ENCODE measurements around the gene SYT13.

The SYT13 gene

DNA sequence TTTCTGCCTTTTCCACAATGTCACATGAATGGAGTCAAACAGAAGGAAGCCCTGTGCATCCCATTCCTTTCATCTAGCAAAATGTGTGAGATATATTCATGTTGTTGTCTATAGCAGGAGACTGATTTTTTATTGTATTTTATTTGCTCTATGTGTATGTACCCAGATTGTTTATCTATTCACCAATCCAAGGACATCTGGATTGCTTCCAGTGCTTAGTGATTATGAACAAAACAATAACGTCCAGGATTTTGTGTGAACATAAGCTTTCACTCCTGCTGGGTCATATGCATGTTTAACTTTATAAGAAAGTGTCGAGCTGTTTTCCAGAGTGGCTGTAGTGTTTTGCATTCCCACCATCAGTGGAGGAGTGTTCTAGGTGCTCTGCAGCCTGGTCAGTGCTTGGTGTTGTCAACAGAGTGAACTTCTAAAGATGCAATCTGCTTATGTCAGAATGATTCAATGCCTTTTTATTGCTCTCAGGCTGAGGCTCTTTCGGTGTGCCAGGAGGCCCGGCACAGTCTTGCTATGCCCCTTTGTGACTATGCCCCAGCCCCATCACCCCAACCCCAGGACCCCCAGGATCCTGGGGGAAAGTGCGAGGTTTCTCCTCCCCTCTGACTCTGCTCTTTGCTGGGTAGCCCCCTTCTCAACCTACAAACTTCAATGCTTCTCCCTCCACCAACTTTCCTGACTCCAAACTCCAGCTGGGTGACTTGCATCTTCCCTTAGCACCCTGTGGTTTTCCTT, 19.9 kb upstream of the SYT13 start:
- Histone ChIP-seq H3K27me3 (ENCODE audit: insufficient read depth, low read length, poor library complexity) (no peaks in the 10 kb centered on the region), H3K9ac (ENCODE audit: low read length) (no peak overlapping the region), H4K8ac (ENCODE audit: low read depth, low read length) (no peak overlapping the region), H3K23ac (ENCODE audit: low read length) (no peak overlapping the region), H2BK15ac (replicated peaks; ENCODE audit: low read depth) (no peak overlapping the region), H3K36me3 (ENCODE audit: control insufficient read depth, insufficient read depth, low read length) (no peaks in the 10 kb centered on the region), H3K4me2 (ENCODE audit: low read length) (no peak overlapping the region), H3K79me1 (ENCODE audit: low read length) (no peaks in the 10 kb centered on the region), H3K4ac (ENCODE audit: low read depth, low read length) (no peak overlapping the region), H2BK5ac (ENCODE audit: low read length) (no peak overlapping the region), H3K79me2 (ENCODE audit: control insufficient read depth, insufficient read depth, low read length) (no peaks in the 10 kb centered on the region), H3K4me3 (ENCODE audit: low read length) (no peak overlapping the region), H3K4me1 (ENCODE audit: control insufficient read depth, low read depth, low read length) (no peaks in the 10 kb centered on the region), H3K18ac (ENCODE audit: low read length) (no peak overlapping the region), H3K27ac (ENCODE audit: low read depth, low read length) (no peak overlapping the region), H4K5ac (ENCODE audit: low read length) (no peak overlapping the region), H2BK120ac (ENCODE audit: low read depth, low read length) (no peak overlapping the region), H3K56ac (ENCODE audit: low read length) (no peak overlapping the region), H2AK5ac (ENCODE audit: low read length) (no peak overlapping the region)
- no peak for DNase-seq
- WGBS (ENCODE audit: extremely low coverage, insufficient coverage, low lambda C conversion rate), result no CpG with 5 or more reads among the region's 5 CpGs

DNA sequence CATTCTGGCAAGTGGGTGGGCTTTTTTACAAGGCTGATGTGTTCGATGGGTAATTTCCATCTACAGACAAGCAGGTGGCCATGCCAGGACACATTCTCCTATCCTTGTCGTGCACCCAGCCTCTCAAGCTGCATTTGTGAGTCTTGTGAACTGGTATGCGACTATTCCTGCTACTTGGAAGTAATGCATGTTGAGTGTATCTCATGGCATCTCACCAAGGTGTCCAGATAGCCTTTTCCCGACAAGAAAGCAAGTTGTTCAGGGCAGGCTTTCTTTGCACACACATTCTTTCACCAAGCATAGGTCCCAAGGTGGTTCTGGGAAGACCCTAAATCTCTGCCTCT, 18.8 kb upstream of the SYT13 start:
- no peaks in the 10 kb centered on the region for H3K4me1 ChIP-seq (ENCODE audit: control insufficient read depth, low read depth, low read length)
- H3K23ac ChIP-seq (ENCODE audit: low read length), result no peak overlapping the region
- H3K27ac ChIP-seq (ENCODE audit: low read depth, low read length), result no peak overlapping the region
- no peaks in the 10 kb centered on the region for H3K36me3 ChIP-seq (ENCODE audit: control insufficient read depth, insufficient read depth, low read length)
- H3K79me1 ChIP-seq (ENCODE audit: low read length), result no peaks in the 10 kb centered on the region
- H3K79me2 ChIP-seq (ENCODE audit: control insufficient read depth, insufficient read depth, low read length), result no peaks in the 10 kb centered on the region
- no peak overlapping the region for H3K4me3 ChIP-seq (ENCODE audit: low read length)
- H3K56ac ChIP-seq (ENCODE audit: low read length), result no peak overlapping the region
- no peak overlapping the region for H4K5ac ChIP-seq (ENCODE audit: low read length)
- H4K8ac ChIP-seq (ENCODE audit: low read depth, low read length), result no peak overlapping the region
- H2BK120ac ChIP-seq (ENCODE audit: low read depth, low read length), result no peak overlapping the region
- no peak for DNase-seq
- H3K4me2 ChIP-seq (ENCODE audit: low read length), result no peak overlapping the region
- H3K9ac ChIP-seq (ENCODE audit: low read length), result no peak overlapping the region
- H2BK15ac ChIP-seq (replicated peaks; ENCODE audit: low read depth), result no peak overlapping the region
- WGBS (ENCODE audit: extremely low coverage, insufficient coverage, low lambda C conversion rate), result no CpG with 5 or more reads among the region's 4 CpGs
- H3K27me3 ChIP-seq (ENCODE audit: insufficient read depth, low read length, poor library complexity), result no peaks in the 10 kb centered on the region
- H2BK5ac ChIP-seq (ENCODE audit: low read length), result no peak overlapping the region
- no peak overlapping the region for H3K4ac ChIP-seq (ENCODE audit: low read depth, low read length)
- no peak overlapping the region for H2AK5ac ChIP-seq (ENCODE audit: low read length)
- no peak overlapping the region for H3K18ac ChIP-seq (ENCODE audit: low read length)

DNA sequence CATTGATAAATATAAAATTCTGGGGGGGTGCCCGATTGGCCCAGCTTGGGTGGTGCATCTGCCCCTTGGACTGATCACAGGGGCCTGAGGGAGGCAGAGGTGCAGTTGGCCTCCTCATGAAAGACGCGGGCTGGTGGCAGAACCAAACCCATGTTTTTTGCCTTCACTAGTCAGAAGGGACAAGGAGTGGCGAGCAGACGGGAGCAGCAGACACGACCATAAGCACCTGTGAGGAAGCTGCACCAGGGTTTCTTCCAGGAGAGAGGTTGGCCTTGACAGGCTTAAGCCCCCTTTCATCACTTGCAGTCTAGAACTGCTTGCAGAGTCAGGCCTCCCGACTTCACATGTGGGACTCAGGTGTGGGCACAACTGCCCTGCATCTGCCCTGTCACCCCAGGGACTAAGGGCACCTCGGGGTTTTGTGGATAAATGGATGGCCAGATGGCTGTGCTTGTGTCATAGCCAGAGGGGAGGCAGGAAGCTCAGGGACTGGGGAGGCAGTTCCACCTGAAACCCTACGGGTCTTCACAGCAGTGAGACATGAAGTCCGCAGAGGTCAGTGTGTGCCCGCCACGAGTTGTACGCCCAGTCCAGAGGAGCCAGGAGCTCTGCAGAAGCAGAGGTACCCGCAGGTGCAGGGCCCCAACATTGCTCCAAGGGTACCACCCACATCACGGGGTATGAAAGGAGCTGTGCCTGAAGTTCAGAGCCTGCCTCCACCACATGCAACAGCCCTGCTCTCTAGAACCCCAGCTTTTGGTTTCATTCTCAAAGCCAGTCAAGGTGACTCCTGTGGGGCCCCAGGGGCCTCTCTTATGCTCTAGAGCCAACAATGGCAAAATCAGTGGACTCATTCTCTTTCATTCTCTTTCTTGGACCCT, 18.2 kb upstream of the SYT13 start:
- no peak overlapping the region for H3K27ac ChIP-seq (ENCODE audit: low read depth, low read length)
- no peak overlapping the region for H2BK15ac ChIP-seq (replicated peaks; ENCODE audit: low read depth)
- no CpG with 5 or more reads among the region's 15 CpGs for WGBS (ENCODE audit: extremely low coverage, insufficient coverage, low lambda C conversion rate)
- H3K36me3 ChIP-seq (ENCODE audit: control insufficient read depth, insufficient read depth, low read length), result no peaks in the 10 kb centered on the region
- H2AK5ac ChIP-seq (ENCODE audit: low read length), result no peak overlapping the region
- no peak for DNase-seq
- no peak overlapping the region for H3K23ac ChIP-seq (ENCODE audit: low read length)
- no peak overlapping the region for H4K8ac ChIP-seq (ENCODE audit: low read depth, low read length)
- no peak overlapping the region for H4K5ac ChIP-seq (ENCODE audit: low read length)
- no peak overlapping the region for H3K9ac ChIP-seq (ENCODE audit: low read length)
- H3K4me1 ChIP-seq (ENCODE audit: control insufficient read depth, low read depth, low read length), result no peaks in the 10 kb centered on the region
- H3K79me2 ChIP-seq (ENCODE audit: control insufficient read depth, insufficient read depth, low read length), result no peaks in the 10 kb centered on the region
- no peak overlapping the region for H3K56ac ChIP-seq (ENCODE audit: low read length)
- no peak overlapping the region for H2BK120ac ChIP-seq (ENCODE audit: low read depth, low read length)
- H3K4me3 ChIP-seq (ENCODE audit: low read length), result no peak overlapping the region
- no peak overlapping the region for H3K4me2 ChIP-seq (ENCODE audit: low read length)
- no peak overlapping the region for H3K4ac ChIP-seq (ENCODE audit: low read depth, low read length)
- H3K79me1 ChIP-seq (ENCODE audit: low read length), result no peaks in the 10 kb centered on the region
- H3K18ac ChIP-seq (ENCODE audit: low read length), result no peak overlapping the region
- H3K27me3 ChIP-seq (ENCODE audit: insufficient read depth, low read length, poor library complexity), result no peaks in the 10 kb centered on the region
- H2BK5ac ChIP-seq (ENCODE audit: low read length), result no peak overlapping the region

DNA sequence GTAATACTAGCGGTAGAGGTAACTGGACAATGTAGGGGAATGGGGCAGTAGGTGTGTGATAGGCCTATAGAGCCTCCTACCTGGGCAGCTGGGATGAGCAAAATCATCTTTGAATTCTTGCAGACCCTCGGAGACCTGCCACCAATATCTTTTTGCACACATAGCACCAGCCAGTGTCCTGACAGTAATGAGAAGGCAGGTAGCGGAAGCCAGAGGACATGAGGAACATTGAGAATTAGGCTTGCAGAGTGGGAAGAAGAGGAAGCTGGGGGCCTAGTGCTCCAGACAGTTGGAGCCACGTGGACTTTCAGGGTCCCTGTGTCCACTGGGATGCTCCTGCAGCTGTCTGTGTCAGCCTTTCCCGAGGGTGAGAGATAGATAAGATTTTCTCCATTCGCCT, 17.2 kb upstream of the SYT13 start:
- no peaks in the 10 kb centered on the region for H3K36me3 ChIP-seq (ENCODE audit: control insufficient read depth, insufficient read depth, low read length)
- no peak overlapping the region for H2AK5ac ChIP-seq (ENCODE audit: low read length)
- H2BK15ac ChIP-seq (replicated peaks; ENCODE audit: low read depth), result no peak overlapping the region
- H4K5ac ChIP-seq (ENCODE audit: low read length), result no peak overlapping the region
- H3K79me2 ChIP-seq (ENCODE audit: control insufficient read depth, insufficient read depth, low read length), result no peaks in the 10 kb centered on the region
- no peaks in the 10 kb centered on the region for H3K27me3 ChIP-seq (ENCODE audit: insufficient read depth, low read length, poor library complexity)
- H3K4me2 ChIP-seq (ENCODE audit: low read length), result no peak overlapping the region
- H3K23ac ChIP-seq (ENCODE audit: low read length), result no peak overlapping the region
- H3K27ac ChIP-seq (ENCODE audit: low read depth, low read length), result no peak overlapping the region
- WGBS (ENCODE audit: extremely low coverage, insufficient coverage, low lambda C conversion rate), result no CpG with 5 or more reads among the region's 6 CpGs
- no peaks in the 10 kb centered on the region for H3K79me1 ChIP-seq (ENCODE audit: low read length)
- no peak overlapping the region for H3K18ac ChIP-seq (ENCODE audit: low read length)
- no peak overlapping the region for H2BK120ac ChIP-seq (ENCODE audit: low read depth, low read length)
- no peak overlapping the region for H4K8ac ChIP-seq (ENCODE audit: low read depth, low read length)
- no peak overlapping the region for H2BK5ac ChIP-seq (ENCODE audit: low read length)
- no peak for DNase-seq
- no peak overlapping the region for H3K56ac ChIP-seq (ENCODE audit: low read length)
- H3K4me1 ChIP-seq (ENCODE audit: control insufficient read depth, low read depth, low read length), result no peaks in the 10 kb centered on the region
- no peak overlapping the region for H3K4me3 ChIP-seq (ENCODE audit: low read length)
- H3K4ac ChIP-seq (ENCODE audit: low read depth, low read length), result no peak overlapping the region
- no peak overlapping the region for H3K9ac ChIP-seq (ENCODE audit: low read length)

DNA sequence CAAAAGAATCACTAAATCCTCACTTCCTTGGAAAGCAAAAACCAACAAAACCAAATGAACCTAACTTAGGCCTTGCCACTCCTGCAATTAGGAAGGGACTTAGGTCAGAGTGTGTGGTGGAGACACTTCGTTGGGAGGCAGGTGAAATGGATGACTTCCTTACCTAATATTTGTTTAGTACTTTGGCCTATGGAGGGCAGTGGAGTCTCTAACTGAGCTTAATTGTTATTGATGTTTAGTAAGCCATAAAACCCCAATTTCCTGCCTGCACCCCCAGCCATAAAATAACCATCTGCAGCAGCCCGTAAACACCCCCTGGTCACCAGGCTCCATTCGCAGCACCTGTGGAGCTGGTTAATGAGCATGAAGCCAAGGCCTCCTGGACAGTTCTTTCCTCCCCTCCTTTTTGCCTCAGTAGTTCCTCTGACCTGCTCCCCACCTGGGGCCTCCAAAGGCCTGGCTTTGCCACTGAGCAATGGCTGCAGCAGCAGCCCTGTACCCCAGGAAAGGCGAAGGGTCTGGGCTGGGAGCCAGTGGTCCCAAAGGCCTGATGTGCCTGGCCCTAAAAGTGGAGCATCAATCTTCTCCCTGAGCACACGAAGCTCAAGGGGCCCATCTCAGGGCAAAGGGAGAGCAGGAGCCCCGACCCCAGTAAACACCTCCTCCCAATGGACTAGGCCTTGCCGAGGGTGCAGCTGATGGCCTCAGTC, 15.6 kb upstream of the SYT13 start:
- no peak overlapping the region for H4K8ac ChIP-seq (ENCODE audit: low read depth, low read length)
- no peak overlapping the region for H2AK5ac ChIP-seq (ENCODE audit: low read length)
- H3K79me2 ChIP-seq (ENCODE audit: control insufficient read depth, insufficient read depth, low read length), result no peaks in the 10 kb centered on the region
- H3K79me1 ChIP-seq (ENCODE audit: low read length), result no peaks in the 10 kb centered on the region
- H4K5ac ChIP-seq (ENCODE audit: low read length), result no peak overlapping the region
- no peak overlapping the region for H3K56ac ChIP-seq (ENCODE audit: low read length)
- no peak for DNase-seq
- no peak overlapping the region for H3K4ac ChIP-seq (ENCODE audit: low read depth, low read length)
- H3K36me3 ChIP-seq (ENCODE audit: control insufficient read depth, insufficient read depth, low read length), result no peaks in the 10 kb centered on the region
- no peak overlapping the region for H3K4me2 ChIP-seq (ENCODE audit: low read length)
- H3K18ac ChIP-seq (ENCODE audit: low read length), result no peak overlapping the region
- WGBS (ENCODE audit: extremely low coverage, insufficient coverage, low lambda C conversion rate), result no CpG with 5 or more reads among the region's 7 CpGs
- no peak overlapping the region for H2BK15ac ChIP-seq (replicated peaks; ENCODE audit: low read depth)
- H2BK5ac ChIP-seq (ENCODE audit: low read length), result no peak overlapping the region
- no peak overlapping the region for H2BK120ac ChIP-seq (ENCODE audit: low read depth, low read length)
- H3K4me1 ChIP-seq (ENCODE audit: control insufficient read depth, low read depth, low read length), result no peaks in the 10 kb centered on the region
- no peak overlapping the region for H3K23ac ChIP-seq (ENCODE audit: low read length)
- no peaks in the 10 kb centered on the region for H3K27me3 ChIP-seq (ENCODE audit: insufficient read depth, low read length, poor library complexity)
- no peak overlapping the region for H3K4me3 ChIP-seq (ENCODE audit: low read length)
- no peak overlapping the region for H3K27ac ChIP-seq (ENCODE audit: low read depth, low read length)
- H3K9ac ChIP-seq (ENCODE audit: low read length), result no peak overlapping the region
